IPS DF 6.9 (cell line): ENCODE data around the gene ATP11B.

ENCODE experiments used
- DNase-seq: peaks from one replicate; pipeline ENCODE4 v3.0.0-alpha.2; 2013; ENCODE audit warnings: low read depth, low spot score
- H3K27ac ChIP-seq: one replicate; pipeline ENCODE4 v1.5.1; 2013; ENCODE audit warnings: low read length, control low read depth
- H3K27me3 ChIP-seq: 2 replicates; pipeline ENCODE4 v1.6.1; 2013; ENCODE audit warnings: mild to moderate bottlenecking, low read length; ENCODE audit not compliant: control insufficient read depth, insufficient read depth
- H3K36me3 ChIP-seq: 2 replicates; pipeline ENCODE4 v1.6.1; 2013; ENCODE audit warnings: low read length; ENCODE audit not compliant: control insufficient read depth, insufficient read depth
- H3K4me1 ChIP-seq: 2 replicates; pipeline ENCODE4 v1.6.1; 2013; ENCODE audit warnings: low read length; ENCODE audit not compliant: control insufficient read depth, insufficient read depth
- H3K4me3 ChIP-seq: 2 replicates; pipeline ENCODE4 v1.5.1; 2013; ENCODE audit warnings: mild to moderate bottlenecking, low read length
- H3K9me3 ChIP-seq: 2 replicates; pipeline ENCODE4 v1.6.1; 2013; ENCODE audit warnings: low read length, inconsistent platforms; ENCODE audit not compliant: control insufficient read depth, insufficient read depth
- WGBS: extraction: QIAGEN DNeasy Blood & Tissue Kit; methylation state at CpG from one replicate; pipeline ENCODE4 v1.1.7; 2013; ENCODE audit warnings: mixed read lengths, missing lambda C conversion rate; ENCODE audit not compliant: insufficient read length, insufficient coverage; 5-methylcytosine and 5-hydroxymethylcytosine counted together

Gene ATP11B

DNA sequence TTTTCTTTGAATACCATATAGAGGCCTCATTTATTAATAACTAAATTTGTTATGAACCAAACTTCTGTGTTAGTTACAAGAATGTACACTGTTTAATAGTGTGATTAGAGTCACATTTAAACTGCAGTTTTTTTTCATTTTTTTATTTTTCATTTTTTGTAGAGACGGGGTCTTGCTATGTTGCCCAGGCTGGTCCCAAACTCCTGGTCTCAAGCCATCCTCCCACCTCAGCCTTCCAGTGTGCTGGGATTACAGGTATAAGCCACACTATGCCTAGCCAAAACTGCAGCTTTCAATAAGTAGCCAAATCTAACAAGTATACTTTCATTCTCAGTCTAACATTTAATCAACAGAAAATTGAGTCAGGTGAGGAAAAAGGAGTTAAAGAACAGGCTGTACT is 10.2 kb upstream of the ATP11B start:
- Histone ChIP-seq H3K9me3 (no peaks in the 10 kb centered on the region), H3K27me3 (no peaks in the 10 kb centered on the region), H3K36me3 (no peaks in the 10 kb centered on the region), H3K4me3 (no peak overlapping the region), H3K4me1 (no peaks in the 10 kb centered on the region), H3K27ac (no peak overlapping the region)
- no CpG with 5 or more reads among the region's 1 CpG for WGBS
- DNase-seq: no peak

DNA sequence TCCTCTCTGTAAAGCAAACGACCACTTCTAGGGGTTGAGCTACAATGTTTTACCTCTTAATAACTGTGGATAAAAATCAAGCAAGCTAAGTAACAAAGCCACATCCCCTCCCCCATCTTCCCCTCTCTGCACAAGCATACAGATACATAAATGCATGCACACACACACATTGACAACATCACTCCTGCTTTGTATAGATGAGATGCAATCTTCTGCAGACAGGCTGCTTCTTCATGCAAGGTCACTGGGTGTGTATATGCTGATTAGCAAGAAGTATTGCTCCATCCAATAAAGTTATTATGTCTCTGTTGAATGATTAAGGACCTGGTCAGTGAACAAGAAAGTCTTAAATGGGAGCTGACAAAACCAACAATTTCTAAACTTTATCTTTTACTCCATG is 8.8 kb upstream of the ATP11B start:
- WGBS: no CpG with 5 or more reads among the region's 1 CpG
- H3K36me3 ChIP-seq: no peaks in the 10 kb centered on the region

DNA sequence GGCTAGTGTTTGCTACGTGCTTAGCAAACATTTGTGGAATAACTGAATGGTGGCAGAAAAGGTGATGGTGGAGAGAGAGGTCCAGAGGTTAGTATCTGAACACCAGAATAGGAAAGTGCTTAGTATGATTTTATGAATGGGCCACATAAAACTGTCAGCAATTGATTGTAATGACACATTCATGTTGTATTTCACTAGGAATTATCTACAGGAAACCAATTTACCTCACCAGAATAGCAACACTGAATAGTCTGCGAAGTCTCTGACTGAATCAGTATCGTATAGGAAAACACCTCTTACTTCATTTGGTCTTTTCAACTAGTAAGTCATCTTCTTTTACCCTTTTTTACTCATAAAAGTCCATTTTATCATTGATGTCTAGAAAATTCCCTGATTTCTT is 8.2 kb upstream of the ATP11B start:
- no peak for DNase-seq
- no peaks in the 10 kb centered on the region for H3K9me3 ChIP-seq
- no peaks in the 10 kb centered on the region for H3K4me1 ChIP-seq
- H3K36me3 ChIP-seq: no peaks in the 10 kb centered on the region
- H3K27me3 ChIP-seq: no peaks in the 10 kb centered on the region
- no CpG with 5 or more reads among the region's 3 CpGs for WGBS
- no peak overlapping the region for H3K27ac ChIP-seq
- H3K4me3 ChIP-seq: no peak overlapping the region

More for the DNA sequence above, 8.8 kb upstream of the ATP11B start:
- Histone ChIP-seq H3K9me3 (no peaks in the 10 kb centered on the region), H3K27me3 (no peaks in the 10 kb centered on the region), H3K4me1 (no peaks in the 10 kb centered on the region), H3K27ac (no peak overlapping the region), H3K4me3 (no peak overlapping the region)
- DNase-seq: no peak

DNA sequence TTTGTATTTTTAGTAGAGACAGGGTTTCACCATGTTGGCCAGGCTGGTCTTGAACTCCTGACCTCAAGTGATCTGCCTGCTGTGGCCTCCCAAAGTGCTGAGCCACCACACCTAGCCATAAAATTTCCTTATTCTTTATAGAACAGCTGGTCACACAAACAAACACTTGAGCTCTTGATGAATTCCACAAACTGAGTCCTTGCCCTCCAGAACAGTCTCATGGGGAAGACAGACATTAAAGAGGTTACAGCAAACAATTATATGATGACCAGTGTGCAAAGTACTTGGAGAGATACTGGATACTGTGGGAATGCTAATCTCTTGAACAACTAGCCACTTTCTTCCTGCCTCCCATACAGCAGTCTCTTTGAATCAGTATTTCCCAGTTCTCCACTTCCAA is 7.5 kb upstream of the ATP11B start:
- no peak for DNase-seq
- H3K4me1 ChIP-seq: no peaks in the 10 kb centered on the region
- no peak overlapping the region for H3K27ac ChIP-seq
- H3K9me3 ChIP-seq: no peaks in the 10 kb centered on the region
- no peak overlapping the region for H3K4me3 ChIP-seq
- H3K27me3 ChIP-seq: no peaks in the 10 kb centered on the region
- no peaks in the 10 kb centered on the region for H3K36me3 ChIP-seq

GRCh38 chr3:182786564-182787196 is 6.6 kb upstream of the ATP11B start:
- Histone ChIP-seq H3K4me1 (no peaks in the 10 kb centered on the region), H3K36me3 (no peaks in the 10 kb centered on the region), H3K27ac (no peak overlapping the region), H3K4me3 (no peak overlapping the region), H3K9me3 (no peaks in the 10 kb centered on the region), H3K27me3 (no peaks in the 10 kb centered on the region)
- no CpG with 5 or more reads among the region's 5 CpGs for WGBS
- DNase-seq: no peak

DNA sequence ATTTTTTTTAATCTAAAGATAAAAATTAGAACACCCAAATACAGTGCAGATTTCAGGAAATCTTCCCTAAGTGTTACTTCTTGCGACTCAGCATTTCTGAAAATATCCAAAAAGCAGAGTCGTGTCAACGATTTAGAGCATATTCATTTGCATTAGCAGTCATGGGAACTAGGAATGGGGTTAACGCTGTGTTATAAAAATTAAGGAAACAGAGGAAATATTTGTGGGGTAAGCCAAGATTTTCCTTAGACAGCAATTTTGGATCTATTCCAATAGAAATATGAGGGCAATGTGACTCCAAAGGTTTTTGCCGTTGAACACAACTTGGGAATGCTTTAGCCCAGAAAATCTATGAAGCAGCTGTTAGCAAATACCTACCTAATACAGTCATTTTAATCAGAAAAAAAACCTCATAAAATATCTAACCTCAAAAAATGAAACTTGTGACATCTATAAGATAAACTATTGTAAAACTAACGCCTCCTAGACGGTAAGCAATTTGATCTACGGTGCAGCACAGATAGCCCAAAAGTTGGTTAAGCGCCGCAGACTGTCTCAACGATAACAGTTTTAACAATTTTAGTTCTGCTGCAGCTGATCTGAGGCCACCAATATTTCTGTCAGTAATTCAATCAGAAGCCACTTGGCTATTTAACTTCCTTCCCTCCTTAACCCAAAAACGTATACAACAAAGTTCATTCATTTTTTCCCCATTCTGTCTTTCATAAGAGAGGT is 5.8 kb upstream of the ATP11B start:
- Histone ChIP-seq H3K9me3 (no peaks in the 10 kb centered on the region), H3K4me1 (no peaks in the 10 kb centered on the region), H3K27ac (no peak overlapping the region), H3K27me3 (no peaks in the 10 kb centered on the region), H3K4me3 (no peak overlapping the region), H3K36me3 (no peaks in the 10 kb centered on the region)
- no peak for DNase-seq
- 100% methylated on average over 2 of the region's 12 CpGs for WGBS

DNA sequence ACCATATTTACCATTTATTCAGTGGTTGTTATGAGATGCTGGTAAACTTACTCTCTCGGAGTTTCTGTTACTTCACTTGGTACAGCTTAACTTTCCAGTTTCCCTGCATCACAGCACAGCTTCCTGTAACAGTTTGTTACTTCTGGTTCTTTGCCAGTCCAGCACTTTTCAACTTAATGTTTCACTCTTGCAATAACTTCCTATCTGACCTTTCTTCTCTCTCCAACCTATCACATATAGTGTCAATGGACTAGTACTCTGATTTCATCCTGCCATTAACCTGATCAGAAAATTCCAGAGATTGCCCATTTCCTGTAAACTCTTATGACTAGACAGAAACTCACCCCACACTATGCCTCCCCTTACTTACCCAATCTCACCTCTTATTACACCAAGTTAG is 3.9 kb upstream of the ATP11B start:
- H3K27me3 ChIP-seq: no peaks in the 10 kb centered on the region
- no peaks in the 10 kb centered on the region for H3K9me3 ChIP-seq
- no CpG with 5 or more reads among the region's 1 CpG for WGBS
- no peak for DNase-seq
- H3K36me3 ChIP-seq: no peaks in the 10 kb centered on the region
- no peaks in the 10 kb centered on the region for H3K4me1 ChIP-seq
- no peak overlapping the region for H3K4me3 ChIP-seq
- H3K27ac ChIP-seq: no peak overlapping the region

- Histone ChIP-seq H3K4me3 (no peak overlapping the region), H3K27ac (no peak overlapping the region), H3K36me3 (no peaks in the 10 kb centered on the region), H3K9me3 (no peaks in the 10 kb centered on the region), H3K27me3 (no peaks in the 10 kb centered on the region; the same call in 1 of the 2 replicates), H3K4me1 (no peaks in the 10 kb centered on the region)
- no CpG with 5 or more reads among the region's 1 CpG for WGBS
- DNase-seq: no peak
Measured at GRCh38 chr3:182790612-182791011, 2.7 kb upstream of the ATP11B start.

GRCh38 chr3:182793663-182794454 is 555 bp downstream of the ATP11B start:
- no peaks in the 10 kb centered on the region; the same call in 1 of the 2 replicates for H3K27me3 ChIP-seq
- H3K27ac ChIP-seq: no peak overlapping the region

DNA sequence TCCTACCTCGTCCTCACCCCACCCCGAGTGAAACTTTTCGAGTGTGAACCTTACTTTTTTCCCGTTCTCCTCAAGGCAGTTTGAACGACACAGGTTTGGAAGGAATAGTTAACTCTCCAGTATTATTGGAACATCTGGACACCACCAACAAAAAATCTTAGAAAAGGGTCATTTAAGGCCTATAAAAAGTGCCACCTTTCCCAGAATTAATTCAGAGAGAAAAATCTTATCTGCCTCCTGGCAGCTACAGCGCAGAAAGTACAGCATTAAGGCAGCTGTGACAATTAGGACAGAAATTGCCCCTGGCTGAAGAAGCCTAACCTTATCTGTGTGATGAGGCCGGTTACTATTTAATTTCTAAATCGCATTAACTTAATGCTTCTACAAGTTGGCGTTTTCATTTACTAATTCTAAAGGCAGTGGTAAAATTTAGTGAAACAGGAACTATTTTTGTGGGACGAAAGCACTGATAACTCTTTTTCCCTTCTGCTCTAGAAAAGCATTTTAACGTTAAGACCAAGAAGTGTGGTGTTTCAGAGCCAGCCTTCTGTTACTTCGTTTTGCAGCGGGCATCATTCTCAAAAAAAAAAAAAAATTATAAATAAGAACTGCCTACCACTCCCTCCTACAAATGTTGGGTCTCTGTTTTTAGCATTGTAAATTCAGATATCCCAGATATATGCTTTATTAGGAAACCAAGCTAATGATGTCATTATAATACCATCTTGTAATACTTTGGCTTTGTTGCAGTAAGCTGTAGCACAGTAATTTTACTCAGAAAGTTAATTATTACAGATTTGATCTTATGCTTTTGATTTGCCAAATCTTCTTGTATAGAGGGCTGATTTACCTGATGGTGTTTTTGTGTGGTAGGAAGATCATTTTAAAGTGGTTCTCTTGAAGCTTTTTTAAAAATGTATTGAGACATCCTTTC is 1.4 kb downstream of the ATP11B start:
- Histone ChIP-seq H3K9me3 (no peaks in the 10 kb centered on the region), H3K4me1 (no peaks in the 10 kb centered on the region), H3K36me3 (no peaks in the 10 kb centered on the region), H3K4me3 (peak overlapping the region; percentile 94; the same call in 1 of the 2 replicates), H3K27ac (no peak overlapping the region), H3K27me3 (no peaks in the 10 kb centered on the region; the same call in 1 of the 2 replicates)
- WGBS: no CpG with 5 or more reads among the region's 13 CpGs
- DNase-seq: no peak

More at GRCh38 chr3:182793663-182794454, 555 bp downstream of the ATP11B start:
- DNase-seq: no peak
- peak overlapping the region; percentile 94 for H3K4me3 ChIP-seq
- H3K9me3 ChIP-seq: no peaks in the 10 kb centered on the region
- no CpG with 5 or more reads among the region's 86 CpGs for WGBS
- H3K36me3 ChIP-seq: no peaks in the 10 kb centered on the region
- H3K4me1 ChIP-seq: no peaks in the 10 kb centered on the region
